SK-N-MC (cell line): ENCODE data around the gene ANK3.

Experiments
- EZH2 ChIP-seq: fragments of 200-600 bp; sonication (generic); IDR thresholded peaks from one replicate; pipeline ENCODE4 v1.6.1; 2017; ENCODE audit warnings: antibody characterized with exemption
- POLR2AphosphoS5 ChIP-seq: IDR thresholded peaks from 2 replicates; pipeline ENCODE4 v1.6.1; 2012; ENCODE audit warnings: mild to moderate bottlenecking, low read depth, low read length, borderline replicate concordance

- no peak for TF ChIP-seq EZH2
- no peak for TF ChIP-seq POLR2AphosphoS5
Observed at GRCh38 chr10:60417901-60418300, 28.2 kb upstream of the ANK3 start.
